Testis (tissue), 2 donors: ENCODE results near the gene CDK16.

Experiments
- POLR2A ChIP-seq: fragments of 450-650 bp; IDR thresholded peaks from one replicate; pipeline ENCODE4 v1.6.1; 2017; ENCODE audit warnings: antibody characterized with exemption, mild to moderate bottlenecking, moderate library complexity
- TF ChIP-seq, protein P1 (sequence below), 3 experiments: fragments of 450-650 bp in 2 of 3; fragments of 200-600 bp in 1 of 3; sonication (generic) in 1 of 3; IDR thresholded peaks; one replicate each; pipeline ENCODE4 v1.5.1; 2016 to 2019; ENCODE audit warnings: antibody characterized with exemption in 3 of 3, mild to moderate bottlenecking in 2 of 3, moderate library complexity in 1 of 3

DNA sequence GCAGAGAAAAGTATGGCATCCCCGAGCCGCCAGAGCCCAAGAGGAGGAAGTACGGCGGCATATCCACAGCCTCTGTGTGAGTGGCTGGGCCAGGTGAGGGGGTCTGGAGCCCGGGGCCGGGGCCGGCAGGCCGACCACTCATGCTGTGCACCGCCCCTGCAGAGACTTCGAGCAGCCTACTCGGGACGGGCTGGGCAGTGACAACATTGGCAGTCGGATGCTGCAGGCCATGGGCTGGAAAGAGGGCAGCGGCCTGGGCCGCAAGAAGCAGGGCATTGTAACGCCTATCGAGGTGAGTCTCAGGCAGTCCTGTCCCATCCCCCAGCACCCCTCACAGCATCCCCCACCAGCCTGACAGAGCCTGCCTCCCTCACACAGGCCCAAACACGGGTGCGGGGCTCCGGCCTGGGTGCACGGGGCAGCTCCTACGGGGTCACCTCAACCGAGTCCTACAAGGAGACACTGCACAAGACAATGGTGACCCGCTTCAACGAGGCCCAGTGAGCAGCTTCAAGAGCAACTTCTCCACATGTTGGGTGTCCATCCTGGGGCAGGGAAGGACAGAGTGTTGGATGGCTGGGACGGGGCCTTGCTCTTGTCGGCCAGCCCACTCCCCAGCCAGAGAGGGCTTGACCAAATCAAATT lies 32.3 kb upstream of the CDK16 start:
- TF ChIP-seq, protein P1, sequence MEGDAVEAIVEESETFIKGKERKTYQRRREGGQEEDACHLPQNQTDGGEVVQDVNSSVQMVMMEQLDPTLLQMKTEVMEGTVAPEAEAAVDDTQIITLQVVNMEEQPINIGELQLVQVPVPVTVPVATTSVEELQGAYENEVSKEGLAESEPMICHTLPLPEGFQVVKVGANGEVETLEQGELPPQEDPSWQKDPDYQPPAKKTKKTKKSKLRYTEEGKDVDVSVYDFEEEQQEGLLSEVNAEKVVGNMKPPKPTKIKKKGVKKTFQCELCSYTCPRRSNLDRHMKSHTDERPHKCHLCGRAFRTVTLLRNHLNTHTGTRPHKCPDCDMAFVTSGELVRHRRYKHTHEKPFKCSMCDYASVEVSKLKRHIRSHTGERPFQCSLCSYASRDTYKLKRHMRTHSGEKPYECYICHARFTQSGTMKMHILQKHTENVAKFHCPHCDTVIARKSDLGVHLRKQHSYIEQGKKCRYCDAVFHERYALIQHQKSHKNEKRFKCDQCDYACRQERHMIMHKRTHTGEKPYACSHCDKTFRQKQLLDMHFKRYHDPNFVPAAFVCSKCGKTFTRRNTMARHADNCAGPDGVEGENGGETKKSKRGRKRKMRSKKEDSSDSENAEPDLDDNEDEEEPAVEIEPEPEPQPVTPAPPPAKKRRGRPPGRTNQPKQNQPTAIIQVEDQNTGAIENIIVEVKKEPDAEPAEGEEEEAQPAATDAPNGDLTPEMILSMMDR (IDR thresholded peaks at IDR 0.05), result no peak
- no peak for TF ChIP-seq POLR2A
